ENCODE data around the gene KRT7.
"Not testable (repeated sequence)": the region's sequence is repeated elsewhere in the genome, so short reads cannot be mapped to it uniquely, and the experiment has no call there.

KRT7 gene

DNA sequence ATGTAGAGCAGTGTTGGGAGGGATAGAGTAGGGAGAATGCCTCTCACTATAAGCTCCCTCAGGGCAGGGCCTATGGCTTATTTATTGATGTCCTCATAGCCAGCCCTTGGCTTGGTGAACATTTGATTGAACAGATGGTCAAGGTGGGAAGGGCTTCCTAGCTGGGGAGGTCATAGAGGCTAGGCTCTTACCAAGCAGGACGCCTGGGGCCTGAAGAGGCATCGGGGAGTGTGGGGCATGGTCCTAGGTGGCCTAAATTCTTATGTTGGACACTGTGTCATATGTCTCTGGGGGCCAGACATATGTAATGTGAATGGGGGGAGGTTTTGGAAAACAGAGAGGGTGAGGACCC lies 23.5 kb downstream of the KRT7 start:
- Histone ChIP-seq H3K4me3 (replicated peaks; ENCODE audit: insufficient read depth, low read length) (no peak overlapping the region), H3K27ac (replicated peaks) (no peak overlapping the region), H3K27me3 (ENCODE audit: insufficient read depth, poor library complexity, severe bottlenecking) (peaks cover 28% of the 10 kb centered on the region)
- no peak for DNase-seq (ENCODE audit: low read depth in 1 of 2, low spot score in 1 of 2)
- no peak for TF ChIP-seq POLR2AphosphoS5 (IDR thresholded peaks at IDR 0.05; ENCODE audit: low read depth)
- no peak for TF ChIP-seq SPI1 (IDR thresholded peaks at IDR 0.05; ENCODE audit: borderline replicate concordance, low read depth)
- no peak for TF ChIP-seq REST (IDR thresholded peaks at IDR 0.05; ENCODE audit: insufficient replicate concordance, low read depth)
- TF ChIP-seq GABPA (IDR thresholded peaks at IDR 0.05; ENCODE audit: low read depth), result no peak
- TF ChIP-seq, protein P1, sequence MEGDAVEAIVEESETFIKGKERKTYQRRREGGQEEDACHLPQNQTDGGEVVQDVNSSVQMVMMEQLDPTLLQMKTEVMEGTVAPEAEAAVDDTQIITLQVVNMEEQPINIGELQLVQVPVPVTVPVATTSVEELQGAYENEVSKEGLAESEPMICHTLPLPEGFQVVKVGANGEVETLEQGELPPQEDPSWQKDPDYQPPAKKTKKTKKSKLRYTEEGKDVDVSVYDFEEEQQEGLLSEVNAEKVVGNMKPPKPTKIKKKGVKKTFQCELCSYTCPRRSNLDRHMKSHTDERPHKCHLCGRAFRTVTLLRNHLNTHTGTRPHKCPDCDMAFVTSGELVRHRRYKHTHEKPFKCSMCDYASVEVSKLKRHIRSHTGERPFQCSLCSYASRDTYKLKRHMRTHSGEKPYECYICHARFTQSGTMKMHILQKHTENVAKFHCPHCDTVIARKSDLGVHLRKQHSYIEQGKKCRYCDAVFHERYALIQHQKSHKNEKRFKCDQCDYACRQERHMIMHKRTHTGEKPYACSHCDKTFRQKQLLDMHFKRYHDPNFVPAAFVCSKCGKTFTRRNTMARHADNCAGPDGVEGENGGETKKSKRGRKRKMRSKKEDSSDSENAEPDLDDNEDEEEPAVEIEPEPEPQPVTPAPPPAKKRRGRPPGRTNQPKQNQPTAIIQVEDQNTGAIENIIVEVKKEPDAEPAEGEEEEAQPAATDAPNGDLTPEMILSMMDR (IDR thresholded peaks at IDR 0.05; ENCODE audit: insufficient read depth, low read length), result no peak

DNA sequence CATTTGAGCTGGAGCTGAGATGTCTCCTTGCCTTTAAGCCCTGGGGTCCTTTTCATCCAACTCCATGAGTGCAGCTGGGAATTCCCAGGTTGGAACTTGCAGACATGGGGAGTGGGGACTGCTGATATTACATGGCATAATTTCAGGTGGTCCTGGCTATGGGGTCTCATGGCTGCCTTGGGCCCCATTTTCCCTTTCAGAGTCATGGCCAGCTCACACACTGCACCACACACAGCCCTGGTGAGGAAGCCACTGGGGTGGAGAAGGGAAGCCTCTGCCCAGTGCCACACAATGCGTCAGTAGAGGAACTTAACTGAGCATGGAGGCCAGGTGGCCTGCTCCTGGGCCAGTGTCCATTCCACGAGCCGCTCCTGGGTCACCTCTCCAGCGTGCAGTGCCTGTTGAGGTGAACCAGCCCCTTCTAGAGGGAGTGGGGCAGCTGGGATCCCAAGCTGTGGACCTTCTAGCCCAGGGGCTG lies 24.1 kb downstream of the KRT7 start:
- peaks cover 28% of the 10 kb centered on the region for H3K27me3 ChIP-seq (ENCODE audit: insufficient read depth, poor library complexity, severe bottlenecking)
- no peak for DNase-seq (ENCODE audit: low read depth in 1 of 2, low spot score in 1 of 2)
- H3K4me3 ChIP-seq (replicated peaks; ENCODE audit: insufficient read depth, low read length), result no peak overlapping the region
- TF ChIP-seq GABPA (IDR thresholded peaks at IDR 0.05; ENCODE audit: low read depth) (no peak), POLR2AphosphoS5 (IDR thresholded peaks at IDR 0.05; ENCODE audit: low read depth) (no peak), REST (IDR thresholded peaks at IDR 0.05; ENCODE audit: insufficient replicate concordance, low read depth) (no peak), SPI1 (IDR thresholded peaks at IDR 0.05; ENCODE audit: borderline replicate concordance, low read depth) (no peak)
- TF ChIP-seq, protein P1 (IDR thresholded peaks at IDR 0.05; ENCODE audit: insufficient read depth, low read length), result no peak
- no peak overlapping the region for H3K27ac ChIP-seq (replicated peaks)

DNA sequence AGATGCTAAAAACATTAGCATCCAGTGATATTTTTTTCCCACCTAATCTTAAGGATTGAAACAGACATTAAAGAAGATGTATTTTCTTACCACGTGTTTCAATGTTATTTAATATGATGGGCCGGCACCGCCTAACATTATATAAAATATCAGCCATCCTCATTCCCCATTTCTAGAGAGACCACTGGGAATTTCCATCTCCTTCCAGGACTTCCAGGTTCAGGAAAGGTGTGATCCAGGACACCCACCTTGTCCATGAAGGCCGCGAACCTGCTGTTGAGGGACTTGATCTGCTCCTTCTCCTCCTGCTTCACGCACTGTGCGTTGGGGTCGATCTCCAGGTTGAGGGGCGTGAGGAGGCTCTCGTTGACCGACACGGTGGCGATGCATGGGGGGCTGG lies 24.9 kb downstream of the KRT7 start:
- DNase-seq (ENCODE audit: low read depth in 1 of 2, low spot score in 1 of 2); H3K4me3 ChIP-seq (replicated peaks; ENCODE audit: insufficient read depth, low read length); H3K27ac ChIP-seq (replicated peaks): not testable (repeated sequence)
- peaks cover 28% of the 10 kb centered on the region for H3K27me3 ChIP-seq (ENCODE audit: insufficient read depth, poor library complexity, severe bottlenecking)

- no peak overlapping the region for H3K4me3 ChIP-seq (replicated peaks; ENCODE audit: insufficient read depth, low read length)
- peaks cover 28% of the 10 kb centered on the region for H3K27me3 ChIP-seq (ENCODE audit: insufficient read depth, poor library complexity, severe bottlenecking)
- TF ChIP-seq SPI1 (IDR thresholded peaks at IDR 0.05; ENCODE audit: borderline replicate concordance, low read depth), result no peak
- TF ChIP-seq, protein P1 (IDR thresholded peaks at IDR 0.05; ENCODE audit: insufficient read depth, low read length), result no peak
- no peak for TF ChIP-seq REST (IDR thresholded peaks at IDR 0.05; ENCODE audit: insufficient replicate concordance, low read depth)
- TF ChIP-seq POLR2AphosphoS5 (IDR thresholded peaks at IDR 0.05; ENCODE audit: low read depth), result no peak
- no peak for TF ChIP-seq GABPA (IDR thresholded peaks at IDR 0.05; ENCODE audit: low read depth)
- DNase-seq (ENCODE audit: low read depth in 1 of 2, low spot score in 1 of 2), result no peak
- no peak overlapping the region for H3K27ac ChIP-seq (replicated peaks)
Measured at GRCh38 chr12:52258335-52258901, 25.4 kb downstream of the KRT7 start.
